ENCODE measurements around the gene FLNC. TPM values are rescaled to one million over a fixed set of nuclear protein-coding genes. Genes with fewer than 3 reads are reported as not detected.

FLNC gene
- total RNA-seq, 4 donors from 2014 or later, result 4.2 to 23.1 (median 6.5) TPM

GRCh38 chr7:128869944-128870285 is 39.7 kb downstream of the FLNC start:
- DNase-seq, result no peak
- H3K4me3 ChIP-seq, result peak overlapping the region; percentile 38 to 66 (median 58)
- H3K27me3 ChIP-seq, result no peaks in the 10 kb centered on the region
- peak overlapping the region in 3 of 4 donors; percentile 25 to 67 (median 39) for H3K27ac ChIP-seq
- no peaks in the 10 kb centered on the region for H3K9me3 ChIP-seq
- TF ChIP-seq CTCF (IDR thresholded peaks at IDR 0.05), result no peak
- peaks cover 0 to 14% (median 0%) of the 10 kb centered on the region in 3 donors for H3K36me3 ChIP-seq
- peaks cover 0 to 26% (median 10%) of the 10 kb centered on the region in 4 donors for H3K4me1 ChIP-seq

- no peaks in the 10 kb centered on the region for H3K27me3 ChIP-seq
- no peak overlapping the region for H3K27ac ChIP-seq
- peaks cover 0 to 6% (median 0%) of the 10 kb centered on the region in 3 donors for H3K36me3 ChIP-seq
- DNase-seq, result no peak
- H3K9me3 ChIP-seq, result no peaks in the 10 kb centered on the region
- TF ChIP-seq CTCF (IDR thresholded peaks at IDR 0.05), result no peak
- H3K4me1 ChIP-seq, result peaks cover 0 to 37% (median 10%) of the 10 kb centered on the region in 4 donors
- H3K4me3 ChIP-seq, result no peak overlapping the region
Observed at GRCh38 chr7:128871050-128871449, 40.8 kb downstream of the FLNC start.

GRCh38 chr7:128872394-128872824 is 42.2 kb downstream of the FLNC start:
- H3K27ac ChIP-seq, result no peak overlapping the region
- H3K27me3 ChIP-seq, result no peaks in the 10 kb centered on the region
- TF ChIP-seq POLR2A (IDR thresholded peaks at IDR 0.05) (no peak), CTCF (IDR thresholded peaks at IDR 0.05) (no peak)
- no peaks in the 10 kb centered on the region for H3K36me3 ChIP-seq
- no peak overlapping the region for H3K4me3 ChIP-seq
- peaks cover 3 to 49% (median 10%) of the 10 kb centered on the region in 4 donors for H3K4me1 ChIP-seq
- H3K9me3 ChIP-seq, result no peaks in the 10 kb centered on the region
- DNase-seq, result no peak

- Histone ChIP-seq H3K4me1 (peaks cover 3 to 49% (median 10%) of the 10 kb centered on the region in 4 donors), H3K36me3 (no peaks in the 10 kb centered on the region), H3K4me3 (peak overlapping the region in 1 of 4 donors; percentile 51), H3K9me3 (no peaks in the 10 kb centered on the region), H3K27ac (no peak overlapping the region), H3K27me3 (no peaks in the 10 kb centered on the region)
- TF ChIP-seq POLR2A (IDR thresholded peaks at IDR 0.05) (no peak), CTCF (IDR thresholded peaks at IDR 0.05) (no peak)
- no peak for DNase-seq
Observed at GRCh38 chr7:128873234-128873633, 43.0 kb downstream of the FLNC start.

GRCh38 chr7:128874140-128875031 is 44.2 kb downstream of the FLNC start:
- Histone ChIP-seq H3K27me3 (no peaks in the 10 kb centered on the region), H3K4me3 (peak overlapping the region in 3 of 4 donors; percentile 12 to 53 (median 51)), H3K36me3 (no peaks in the 10 kb centered on the region), H3K9me3 (no peaks in the 10 kb centered on the region), H3K4me1 (peaks cover 3 to 40% (median 5%) of the 10 kb centered on the region in 4 donors), H3K27ac (peak overlapping the region in 3 of 4 donors; percentile 62 to 90 (median 81))
- TF ChIP-seq CTCF (IDR thresholded peaks at IDR 0.05) (no peak), POLR2A (IDR thresholded peaks at IDR 0.05) (peak; percentile 61 to 68)
- peak in 2 of 3 donors; percentile 93 for DNase-seq
